ENCODE data around the gene CDA.

Gene CDA

DNA sequence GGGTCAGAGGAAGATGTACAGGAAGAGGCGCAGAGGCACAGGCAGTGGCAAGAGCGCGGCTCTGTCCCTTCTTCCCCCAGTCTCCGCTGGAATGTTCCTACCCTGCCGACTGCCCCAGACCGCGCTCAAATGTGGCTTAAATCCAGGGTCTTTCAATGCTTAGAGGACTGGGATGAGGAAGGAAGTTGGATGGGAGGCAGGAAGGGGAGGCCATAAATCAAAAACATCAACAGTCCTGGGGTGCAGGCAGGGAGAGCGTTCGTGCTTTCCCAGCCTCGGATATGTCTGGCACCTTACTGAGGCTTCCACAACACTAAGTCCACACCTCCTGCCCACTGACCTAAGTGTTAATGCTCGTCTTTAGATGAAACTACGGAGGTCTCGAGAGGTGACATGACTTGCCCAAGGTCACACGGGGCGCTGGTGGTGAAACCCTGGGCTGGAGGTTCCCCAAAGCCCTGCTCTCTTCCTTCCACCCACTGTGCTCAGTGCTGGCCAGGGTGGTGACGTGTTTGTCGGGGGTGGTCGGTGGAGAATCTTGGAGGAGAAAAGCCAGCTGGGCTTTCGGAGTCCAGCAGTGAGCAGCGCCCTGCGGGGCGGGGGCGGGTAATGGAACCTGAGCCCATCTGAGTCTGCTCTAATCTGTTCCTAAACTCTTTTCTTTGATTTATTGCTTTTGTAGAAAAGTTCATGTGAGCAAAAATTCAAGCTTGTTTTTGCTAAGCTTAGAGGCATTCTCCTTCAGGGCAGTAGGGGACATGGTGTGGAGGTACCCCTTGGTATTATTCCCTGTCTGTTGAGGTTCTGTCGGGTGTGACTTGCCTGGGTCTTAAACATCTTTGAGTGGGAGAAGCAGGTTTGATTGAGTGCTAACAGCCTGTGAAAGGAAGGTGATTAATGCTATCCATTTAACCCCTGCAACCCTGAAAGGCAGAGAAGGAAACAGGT lies 708 bp downstream of the CDA start:
- no peak overlapping the region for H3K9ac ChIP-seq (ENCODE audit: low read length)
- H3K27me3 ChIP-seq (ENCODE audit: control insufficient read depth, insufficient read depth, low read length), result peaks cover 47% of the 10 kb centered on the region
- H3K4me3 ChIP-seq (ENCODE audit: low read length), result no peak overlapping the region
- no peaks in the 10 kb centered on the region for H3K36me3 ChIP-seq (ENCODE audit: control insufficient read depth, insufficient read depth, low read length)
- no peaks in the 10 kb centered on the region for H3K9me3 ChIP-seq (ENCODE audit: control insufficient read depth, low read length)
- H3K4me1 ChIP-seq (ENCODE audit: control insufficient read depth, insufficient read depth, low read length), result peaks cover 11% of the 10 kb centered on the region

- Histone ChIP-seq H3K27me3 (ENCODE audit: control insufficient read depth, insufficient read depth, low read length) (peaks cover 52% of the 10 kb centered on the region), H3K4me3 (ENCODE audit: low read length) (no peak overlapping the region), H3K9me3 (ENCODE audit: control insufficient read depth, low read length) (no peaks in the 10 kb centered on the region), H3K4me1 (ENCODE audit: control insufficient read depth, insufficient read depth, low read length) (peaks cover 11% of the 10 kb centered on the region), H3K9ac (ENCODE audit: low read length) (no peak overlapping the region), H3K36me3 (ENCODE audit: control insufficient read depth, insufficient read depth, low read length) (no peaks in the 10 kb centered on the region)
Observed at GRCh38 chr1:20590306-20590777, 1.4 kb downstream of the CDA start.

DNA sequence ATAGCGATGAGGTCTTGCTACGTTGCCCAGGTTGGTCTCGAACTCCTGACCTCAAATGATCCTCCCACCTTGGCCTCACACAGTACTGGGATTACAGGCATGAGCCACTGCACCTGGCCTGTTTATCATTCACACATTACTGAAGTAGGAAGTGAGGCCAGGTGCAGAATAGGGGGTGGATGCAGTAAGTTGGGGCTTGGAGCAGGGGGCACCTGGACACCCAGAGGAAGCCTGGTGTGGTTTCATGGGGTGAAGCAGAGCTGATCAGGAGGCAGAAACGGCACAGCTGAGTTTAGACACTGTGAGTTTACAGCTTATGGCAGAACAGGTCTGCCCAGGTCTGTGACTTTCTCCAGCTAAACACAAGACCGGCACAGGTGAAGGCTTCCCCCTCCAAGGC lies 4.9 kb downstream of the CDA start:
- Histone ChIP-seq H3K9ac (ENCODE audit: low read length) (no peak overlapping the region), H3K9me3 (ENCODE audit: control insufficient read depth, low read length) (no peaks in the 10 kb centered on the region), H3K4me3 (ENCODE audit: low read length) (no peak overlapping the region), H3K36me3 (ENCODE audit: control insufficient read depth, insufficient read depth, low read length) (no peaks in the 10 kb centered on the region), H3K4me1 (ENCODE audit: control insufficient read depth, insufficient read depth, low read length) (peaks cover 4% of the 10 kb centered on the region), H3K27me3 (ENCODE audit: control insufficient read depth, insufficient read depth, low read length) (peaks cover 40% of the 10 kb centered on the region)

DNA sequence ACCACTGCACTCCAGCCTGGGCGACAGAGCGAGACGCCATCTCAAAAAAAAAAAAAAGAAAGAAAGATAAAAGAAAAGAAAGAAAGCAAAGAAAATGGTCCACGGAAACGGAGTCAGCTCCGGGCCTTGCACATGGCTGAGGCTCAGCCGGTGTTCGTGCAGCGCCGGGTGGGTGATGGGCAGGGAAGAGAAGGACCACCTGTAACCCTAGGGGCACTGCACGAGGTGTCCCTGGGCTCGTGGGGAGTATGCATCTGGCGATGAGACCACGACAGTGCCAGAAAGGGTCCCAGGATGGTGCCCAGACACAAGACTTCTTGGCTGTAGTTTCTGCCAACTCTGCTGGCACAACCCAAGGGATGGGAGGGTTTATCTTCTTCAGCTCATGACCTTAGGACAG lies 5.8 kb downstream of the CDA start:
- Histone ChIP-seq H3K4me1 (ENCODE audit: control insufficient read depth, insufficient read depth, low read length) (no peaks in the 10 kb centered on the region), H3K9me3 (ENCODE audit: control insufficient read depth, low read length) (no peaks in the 10 kb centered on the region), H3K9ac (ENCODE audit: low read length) (no peak overlapping the region), H3K4me3 (ENCODE audit: low read length) (no peak overlapping the region), H3K36me3 (ENCODE audit: control insufficient read depth, insufficient read depth, low read length) (no peaks in the 10 kb centered on the region), H3K27me3 (ENCODE audit: control insufficient read depth, insufficient read depth, low read length) (peaks cover 30% of the 10 kb centered on the region)

DNA sequence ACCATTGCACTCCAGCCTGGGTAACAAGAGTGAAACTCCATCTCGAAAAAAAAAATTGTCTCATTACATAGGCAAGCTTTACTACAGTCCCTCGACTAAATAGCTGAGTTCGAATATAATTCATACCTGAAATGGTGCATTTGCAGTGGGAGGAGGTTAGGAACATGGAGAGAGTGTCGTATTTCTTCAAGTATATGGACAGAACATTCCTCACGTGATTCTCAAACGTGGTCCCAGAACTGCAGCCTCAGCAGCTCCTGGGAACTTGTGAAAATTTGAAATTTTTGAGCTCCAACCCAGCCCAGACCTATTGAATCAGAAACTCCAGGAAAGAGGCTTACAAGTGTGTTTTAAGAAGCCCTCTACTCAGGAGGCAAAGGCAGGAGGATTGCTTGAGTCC lies 7.2 kb downstream of the CDA start:
- no peaks in the 10 kb centered on the region for H3K9me3 ChIP-seq (ENCODE audit: control insufficient read depth, low read length)
- H3K36me3 ChIP-seq (ENCODE audit: control insufficient read depth, insufficient read depth, low read length), result no peaks in the 10 kb centered on the region
- H3K4me1 ChIP-seq (ENCODE audit: control insufficient read depth, insufficient read depth, low read length), result no peaks in the 10 kb centered on the region
- H3K4me3 ChIP-seq (ENCODE audit: low read length), result no peak overlapping the region
- H3K27me3 ChIP-seq (ENCODE audit: control insufficient read depth, insufficient read depth, low read length), result peaks cover 22% of the 10 kb centered on the region
- H3K9ac ChIP-seq (ENCODE audit: low read length), result no peak overlapping the region

DNA sequence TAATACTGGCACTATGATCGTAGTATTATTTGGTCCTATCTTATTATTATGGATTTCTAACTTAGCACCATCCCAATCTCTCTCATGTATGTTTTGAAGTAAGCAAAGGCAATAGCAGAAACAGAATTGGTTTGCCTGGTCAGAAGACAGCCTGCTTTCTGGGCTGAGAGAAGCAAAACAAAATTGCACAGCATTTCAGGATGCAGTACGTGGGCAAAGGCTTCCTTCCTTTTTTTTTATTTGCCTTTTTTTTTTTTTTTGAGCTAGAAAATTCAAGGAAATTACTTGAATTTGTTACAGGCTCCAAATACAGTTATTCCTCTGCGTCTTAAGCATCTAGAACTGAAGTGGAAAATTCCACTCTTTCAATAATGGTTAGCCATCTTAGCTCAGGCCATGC lies 8.8 kb downstream of the CDA start:
- H3K27me3 ChIP-seq (ENCODE audit: control insufficient read depth, insufficient read depth, low read length), result peaks cover 21% of the 10 kb centered on the region
- no peaks in the 10 kb centered on the region for H3K4me1 ChIP-seq (ENCODE audit: control insufficient read depth, insufficient read depth, low read length)
- no peaks in the 10 kb centered on the region for H3K9me3 ChIP-seq (ENCODE audit: control insufficient read depth, low read length)
- H3K36me3 ChIP-seq (ENCODE audit: control insufficient read depth, insufficient read depth, low read length), result no peaks in the 10 kb centered on the region
- H3K4me3 ChIP-seq (ENCODE audit: low read length), result no peak overlapping the region
- no peak overlapping the region for H3K9ac ChIP-seq (ENCODE audit: low read length)

DNA sequence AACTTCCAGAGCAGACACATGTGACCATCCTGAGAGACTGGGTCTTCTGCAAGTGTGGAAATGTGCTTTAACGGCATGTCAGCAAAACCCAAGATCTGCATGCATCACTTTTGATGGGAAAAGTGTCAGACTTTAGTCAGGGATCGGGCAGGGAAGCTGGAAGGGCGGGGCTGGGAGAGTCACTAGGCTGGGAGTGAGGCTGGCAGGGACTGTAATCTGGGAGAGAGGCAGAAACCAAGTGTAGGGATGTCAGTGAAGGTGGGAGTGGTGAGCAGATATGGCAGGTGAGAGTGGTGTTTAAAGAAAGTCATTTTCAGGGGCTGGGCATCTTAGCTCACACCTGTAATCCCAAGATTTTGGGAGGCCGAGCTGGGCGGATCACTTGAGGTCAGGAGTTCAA lies 11.3 kb downstream of the CDA start:
- Histone ChIP-seq H3K4me3 (ENCODE audit: low read length) (no peak overlapping the region), H3K9ac (ENCODE audit: low read length) (no peak overlapping the region), H3K4me1 (ENCODE audit: control insufficient read depth, insufficient read depth, low read length) (no peaks in the 10 kb centered on the region), H3K9me3 (ENCODE audit: control insufficient read depth, low read length) (no peaks in the 10 kb centered on the region), H3K27me3 (ENCODE audit: control insufficient read depth, insufficient read depth, low read length) (peaks cover 3% of the 10 kb centered on the region), H3K36me3 (ENCODE audit: control insufficient read depth, insufficient read depth, low read length) (no peaks in the 10 kb centered on the region)

DNA sequence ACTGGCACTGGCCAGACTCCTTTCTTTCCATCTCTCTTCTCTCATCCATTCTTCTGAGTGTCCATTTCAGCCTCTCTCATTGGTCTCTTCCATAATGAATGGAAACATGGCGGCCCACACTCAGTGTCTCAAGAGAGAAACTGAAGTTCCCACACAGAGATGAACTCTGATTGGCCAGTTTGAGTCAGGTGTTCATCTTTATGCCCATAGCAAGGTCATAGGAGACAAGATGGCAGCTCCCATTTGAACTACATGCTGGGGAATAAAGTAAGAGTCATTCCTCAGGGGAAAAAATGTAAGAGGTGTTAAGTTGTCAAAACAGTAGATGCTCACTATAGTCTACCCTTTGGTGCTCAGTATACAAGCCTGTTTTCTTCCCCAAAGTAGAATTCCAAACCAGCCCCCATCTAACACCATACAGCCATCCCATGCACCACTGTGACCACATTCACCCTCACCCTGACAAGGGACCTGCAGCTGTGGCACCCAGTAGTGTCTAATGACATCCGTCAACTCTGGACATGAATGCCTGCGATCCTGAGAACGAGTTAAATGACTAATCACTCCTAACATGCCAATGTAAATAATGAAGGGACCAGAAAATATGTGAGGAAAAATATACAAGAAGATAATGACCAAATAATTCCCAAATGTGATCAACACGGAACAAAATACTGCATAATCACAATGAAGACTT lies 12.4 kb downstream of the CDA start:
- Histone ChIP-seq H3K4me3 (ENCODE audit: low read length) (no peak overlapping the region), H3K9me3 (ENCODE audit: control insufficient read depth, low read length) (no peaks in the 10 kb centered on the region), H3K36me3 (ENCODE audit: control insufficient read depth, insufficient read depth, low read length) (no peaks in the 10 kb centered on the region), H3K4me1 (ENCODE audit: control insufficient read depth, insufficient read depth, low read length) (no peaks in the 10 kb centered on the region), H3K9ac (ENCODE audit: low read length) (no peak overlapping the region), H3K27me3 (ENCODE audit: control insufficient read depth, insufficient read depth, low read length) (peaks cover 3% of the 10 kb centered on the region)

- no peak overlapping the region for H3K9ac ChIP-seq (ENCODE audit: low read length)
- H3K4me1 ChIP-seq (ENCODE audit: control insufficient read depth, insufficient read depth, low read length), result no peaks in the 10 kb centered on the region
- H3K9me3 ChIP-seq (ENCODE audit: control insufficient read depth, low read length), result no peaks in the 10 kb centered on the region
- H3K27me3 ChIP-seq (ENCODE audit: control insufficient read depth, insufficient read depth, low read length), result peaks cover 5% of the 10 kb centered on the region
- H3K4me3 ChIP-seq (ENCODE audit: low read length), result no peak overlapping the region
- no peaks in the 10 kb centered on the region for H3K36me3 ChIP-seq (ENCODE audit: control insufficient read depth, insufficient read depth, low read length)
Observed at GRCh38 chr1:20602851-20603450, 14.1 kb downstream of the CDA start.

GRCh38 chr1:20603504-20604464 lies 14.9 kb downstream of the CDA start:
- H3K9me3 ChIP-seq (ENCODE audit: control insufficient read depth, low read length), result no peaks in the 10 kb centered on the region
- H3K36me3 ChIP-seq (ENCODE audit: control insufficient read depth, insufficient read depth, low read length), result no peaks in the 10 kb centered on the region
- peaks cover 6% of the 10 kb centered on the region for H3K27me3 ChIP-seq (ENCODE audit: control insufficient read depth, insufficient read depth, low read length)
- no peak overlapping the region for H3K9ac ChIP-seq (ENCODE audit: low read length)
- no peaks in the 10 kb centered on the region for H3K4me1 ChIP-seq (ENCODE audit: control insufficient read depth, insufficient read depth, low read length)
- H3K4me3 ChIP-seq (ENCODE audit: low read length), result no peak overlapping the region

GRCh38 chr1:20604678-20605077 lies 15.8 kb downstream of the CDA start:
- Histone ChIP-seq H3K9me3 (ENCODE audit: control insufficient read depth, low read length) (no peaks in the 10 kb centered on the region), H3K9ac (ENCODE audit: low read length) (no peak overlapping the region), H3K4me1 (ENCODE audit: control insufficient read depth, insufficient read depth, low read length) (no peaks in the 10 kb centered on the region), H3K36me3 (ENCODE audit: control insufficient read depth, insufficient read depth, low read length) (no peaks in the 10 kb centered on the region), H3K4me3 (ENCODE audit: low read length) (no peak overlapping the region), H3K27me3 (ENCODE audit: control insufficient read depth, insufficient read depth, low read length) (peaks cover 6% of the 10 kb centered on the region)
